SK-N-SH treated with all-trans-retinoic acid at 6 μM for 48 hours (cell line): ENCODE measurements around the gene PCK1.

Experiments used
- ATAC-seq: fragments of 200-7000 bp; cut with Tn5 transposase; 3 replicates; pipeline ENCODE4 v1.9.1; 2020; ENCODE audit warnings: mild to moderate bottlenecking, moderate library complexity
- ARNTL ChIP-seq: fragments of 450-650 bp; formaldehyde crosslinking; IDR thresholded peaks from 2 replicates; pipeline ENCODE4 v1.5.0; 2020; ENCODE audit warnings: low read depth, mild to moderate bottlenecking, moderate library complexity, borderline replicate concordance
- BACH2 ChIP-seq: fragments of 250-450 bp; sonication (Bioruptor Pico); IDR thresholded peaks from 2 replicates; pipeline ENCODE4 v1.9.0; 2021; ENCODE audit warnings: mild to moderate bottlenecking, borderline replicate concordance
- CREB5 ChIP-seq: fragments of 250-450 bp; sonication (Bioruptor Pico); IDR thresholded peaks from 2 replicates; pipeline ENCODE4 v1.5.1; 2020; ENCODE audit warnings: low read depth, mild to moderate bottlenecking, moderate library complexity
- CSDC2 ChIP-seq: fragments of 250-450 bp; sonication (Bioruptor Pico); IDR thresholded peaks from 2 replicates; pipeline ENCODE4 v1.5.0; 2020; ENCODE audit warnings: mild to moderate bottlenecking, moderate library complexity
- CSRNP3 ChIP-seq: fragments of 250-450 bp; sonication (Bioruptor Pico); IDR thresholded peaks from 2 replicates; pipeline ENCODE4 v1.5.1; 2021; ENCODE audit warnings: mild to moderate bottlenecking, moderate library complexity
- ESRRG ChIP-seq: fragments of 250-450 bp; sonication (Bioruptor Pico); IDR thresholded peaks from 2 replicates; pipeline ENCODE4 v1.6.1; 2021; ENCODE audit warnings: mild to moderate bottlenecking
- GLIS3 ChIP-seq: fragments of 250-450 bp; sonication (Bioruptor Pico); IDR thresholded peaks from 2 replicates; pipeline ENCODE4 v1.5.0; 2020; ENCODE audit warnings: mild to moderate bottlenecking, moderate library complexity
- ISL1 ChIP-seq: fragments of 250-450 bp; sonication (Bioruptor Pico); IDR thresholded peaks from 2 replicates; pipeline ENCODE4 v2.1.2; 2022; ENCODE audit warnings: mild to moderate bottlenecking, moderate library complexity
- PATZ1 ChIP-seq: fragments of 250-450 bp; sonication (Bioruptor Pico); IDR thresholded peaks from 2 replicates; pipeline ENCODE4 v1.8.0; 2020; ENCODE audit warnings: mild to moderate bottlenecking, moderate library complexity, borderline replicate concordance
- PPARA ChIP-seq: fragments of 250-450 bp; sonication (Bioruptor Pico); IDR thresholded peaks from 2 replicates; pipeline ENCODE4 v1.5.0; 2020; ENCODE audit warnings: mild to moderate bottlenecking, borderline replicate concordance
- SNAI2 ChIP-seq: fragments of 250-450 bp; sonication (Bioruptor Pico); IDR thresholded peaks from 2 replicates; pipeline ENCODE4 v1.5.0; 2020; ENCODE audit warnings: mild to moderate bottlenecking, moderate library complexity
- TCF4 ChIP-seq: fragments of 250-450 bp; sonication (Bioruptor Pico); IDR thresholded peaks from 2 replicates; pipeline ENCODE4 v1.8.0; 2021; ENCODE audit warnings: mild to moderate bottlenecking, moderate library complexity, borderline replicate concordance
- TSHZ2 ChIP-seq: fragments of 250-450 bp; sonication (Bioruptor Pico); IDR thresholded peaks from 2 replicates; pipeline ENCODE4 v1.5.0; 2020; ENCODE audit warnings: mild to moderate bottlenecking, moderate library complexity
- ZC3H10 ChIP-seq: fragments of 250-450 bp; sonication (Bioruptor Pico); IDR thresholded peaks from 2 replicates; pipeline ENCODE4 v1.5.1; 2021; ENCODE audit warnings: mild to moderate bottlenecking, moderate library complexity
- ZFP3 ChIP-seq: fragments of 250-450 bp; sonication (Bioruptor Pico); IDR thresholded peaks from 2 replicates; pipeline ENCODE4 v1.5.0; 2020; ENCODE audit warnings: mild to moderate bottlenecking, moderate library complexity
- ZFP30 ChIP-seq: fragments of 450-650 bp; formaldehyde crosslinking; IDR thresholded peaks from 2 replicates; pipeline ENCODE4 v1.5.0; 2022; ENCODE audit warnings: mild to moderate bottlenecking, moderate library complexity
- ZNF70 ChIP-seq: fragments of 450-650 bp; formaldehyde crosslinking; IDR thresholded peaks from 2 replicates; pipeline ENCODE4 v1.5.0; 2020; ENCODE audit warnings: mild to moderate bottlenecking, moderate library complexity

PCK1 gene

GRCh38 chr20:57576617-57577550, 16.0 kb downstream of the PCK1 start:
- TF ChIP-seq CREB5 (no peak), ISL1 (CRISPR knock-in tag) (no peak), ZFP3 (no peak), PATZ1 (CRISPR knock-in tag) (no peak), TCF4 (CRISPR knock-in tag) (no peak), ARNTL (no peak), BACH2 (no peak), PPARA (CRISPR knock-in tag) (no peak), SNAI2 (no peak)
- no peak for ATAC-seq

GRCh38 chr20:57577679-57578475, 17.0 kb downstream of the PCK1 start:
- no peak for TF ChIP-seq CREB5
- no peak for ATAC-seq

GRCh38 chr20:57578476-57579165, 17.7 kb downstream of the PCK1 start:
- ATAC-seq, result no peak
- no peak for TF ChIP-seq ZFP3
- TF ChIP-seq CSDC2 (CRISPR knock-in tag), result no peak
- no peak for TF ChIP-seq ESRRG (CRISPR knock-in tag)
- TF ChIP-seq ARNTL, result no peak
- no peak for TF ChIP-seq ZC3H10 (CRISPR knock-in tag)
- TF ChIP-seq ISL1 (CRISPR knock-in tag), result no peak
- no peak for TF ChIP-seq GLIS3
- no peak for TF ChIP-seq CSRNP3 (CRISPR knock-in tag)
- no peak for TF ChIP-seq TSHZ2 (CRISPR knock-in tag)
- TF ChIP-seq ZNF70 (CRISPR knock-in tag), result no peak
- no peak for TF ChIP-seq ZFP30 (CRISPR knock-in tag)
- no peak for TF ChIP-seq PATZ1 (CRISPR knock-in tag)
- TF ChIP-seq TCF4 (CRISPR knock-in tag), result no peak
- TF ChIP-seq CREB5, result no peak
- no peak for TF ChIP-seq SNAI2
